ENCODE results near the gene PMPCA.

The PMPCA gene

DNA sequence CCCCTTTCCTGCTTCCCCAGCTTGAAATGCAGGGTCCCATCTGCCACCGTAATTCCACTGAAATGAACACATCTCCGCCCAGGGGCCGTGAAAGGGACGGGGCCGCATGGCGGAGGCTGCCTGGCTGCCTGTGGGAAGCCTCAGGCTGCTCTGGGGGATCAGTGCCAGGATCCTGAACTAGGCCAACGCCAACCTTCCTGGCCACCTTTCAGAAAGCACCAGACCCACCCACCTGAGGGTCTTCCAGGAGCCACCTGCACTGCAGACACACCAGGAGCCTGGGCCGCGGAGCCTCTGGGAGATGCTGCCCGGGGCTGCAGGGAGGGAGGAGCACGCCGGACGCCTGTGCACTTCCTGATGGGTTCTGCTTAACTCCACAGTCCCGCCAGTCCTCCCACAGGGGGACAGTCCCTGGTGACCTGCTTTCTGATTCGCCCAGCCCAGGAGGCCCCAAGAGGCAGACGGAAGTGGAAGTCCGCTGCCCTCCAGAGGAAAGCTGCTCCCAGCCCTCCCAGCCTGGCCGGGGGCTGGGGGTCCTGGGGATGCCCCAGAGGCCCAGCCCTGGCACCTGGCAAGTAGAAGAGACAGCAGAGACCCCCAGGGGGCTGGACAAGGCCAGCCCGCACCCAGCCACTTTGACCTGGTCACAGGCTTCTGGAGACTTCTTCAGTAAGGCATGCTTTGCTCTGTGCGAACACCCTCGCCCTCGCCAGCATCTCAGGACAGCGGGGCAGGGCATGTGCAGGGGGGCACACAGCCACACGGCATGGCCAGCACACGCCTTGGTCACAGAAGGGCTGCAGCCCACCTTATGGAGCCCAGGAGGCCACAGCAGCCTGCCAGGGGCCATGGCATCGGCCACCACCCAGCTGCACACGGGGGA lies 36.9 kb upstream of the PMPCA start, which contains the start of gene CARD9:
CARD9 (minus strand) TSS at position 370 of the 883 bp plus-strand sequence. CDS start 1,591 bp downstream, outside the sequence.
- DNase-seq, result peak; percentile 60

GRCh38 chr9:136374183-136374575 lies 36.3 kb upstream of the PMPCA start:
- DNase-seq, result no peak

DNA sequence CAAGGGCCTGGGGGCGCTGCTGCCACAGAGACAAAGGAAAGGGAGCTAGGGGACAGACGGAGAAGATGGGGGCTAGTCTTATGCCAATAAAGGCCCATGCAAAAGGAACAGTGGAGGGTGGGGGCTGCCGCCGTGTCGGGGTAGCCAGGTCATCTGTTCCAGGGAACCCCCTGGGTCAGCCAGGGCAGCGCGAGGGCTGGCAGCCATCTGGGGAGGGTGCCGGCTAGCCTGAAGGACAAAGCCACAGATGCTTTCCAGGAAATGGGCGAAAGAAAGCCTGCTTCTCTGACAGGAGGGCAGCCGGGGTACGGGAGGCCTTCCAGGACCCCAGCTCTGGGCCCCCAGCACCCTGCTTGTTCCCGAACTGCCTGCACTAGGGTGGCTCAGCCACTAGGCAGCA lies 35.4 kb upstream of the PMPCA start:
- no peak for DNase-seq

DNA sequence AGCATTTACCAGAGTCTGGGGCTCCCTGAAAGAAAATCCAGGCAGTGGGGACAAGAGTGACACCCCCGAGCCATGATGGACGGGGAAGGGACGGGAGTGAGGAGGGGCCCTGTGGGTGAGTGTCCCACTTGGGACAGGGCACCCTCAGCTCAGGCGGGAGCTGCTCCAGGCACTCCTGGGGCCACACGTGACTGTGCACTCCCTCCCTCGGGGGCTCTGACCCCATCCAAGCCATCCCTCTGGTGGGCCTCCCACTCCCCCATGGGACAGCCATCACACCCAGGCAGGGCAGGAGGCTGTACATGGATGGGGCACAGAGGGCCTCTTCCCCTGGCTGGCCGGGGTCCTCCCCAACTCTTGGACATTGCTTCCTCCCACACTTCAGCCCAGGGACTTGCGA lies 34.0 kb upstream of the PMPCA start:
- no peak for DNase-seq

DNA sequence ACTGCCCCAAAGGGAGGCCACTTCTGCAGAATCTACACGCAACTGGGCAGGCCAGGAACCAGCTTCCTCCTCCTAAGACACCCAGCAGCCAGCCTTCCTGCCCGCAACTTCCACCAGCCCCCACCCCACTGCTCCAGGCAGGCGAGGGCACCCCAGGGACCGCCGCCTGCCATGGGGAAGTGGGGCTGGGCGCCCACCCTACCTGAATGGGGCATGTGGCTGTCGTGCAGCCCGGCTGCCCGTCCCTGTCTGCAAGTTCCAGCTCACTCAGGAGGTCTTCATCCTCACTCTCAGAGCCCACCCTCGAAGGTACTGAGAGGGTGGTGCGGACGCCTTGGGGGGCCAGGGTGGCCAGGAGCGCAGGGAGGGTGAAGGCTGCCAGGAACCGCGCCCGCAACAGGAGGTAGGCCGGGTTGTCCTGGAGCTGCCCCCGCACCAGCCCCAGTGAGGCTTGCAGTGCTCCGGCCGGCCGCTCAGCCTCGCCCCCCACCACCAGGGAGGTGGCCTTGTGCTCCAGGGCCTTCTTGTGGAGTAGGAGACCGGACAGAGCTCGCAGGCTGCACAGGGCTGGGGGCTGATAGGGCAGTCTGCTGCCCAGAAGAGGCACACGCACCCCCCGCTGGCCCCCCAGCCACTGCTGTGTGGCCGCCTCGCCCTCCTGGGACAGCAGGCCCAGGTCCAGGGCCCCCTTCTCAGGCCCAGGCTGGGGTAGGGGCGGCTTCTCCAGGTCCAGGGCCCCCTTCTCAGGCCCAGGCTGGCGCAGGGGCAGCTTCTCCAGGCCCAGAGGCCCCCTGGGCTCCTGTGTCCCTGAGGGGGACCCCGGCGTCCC lies 32.9 kb upstream of the PMPCA start:
- no peak for DNase-seq

DNA sequence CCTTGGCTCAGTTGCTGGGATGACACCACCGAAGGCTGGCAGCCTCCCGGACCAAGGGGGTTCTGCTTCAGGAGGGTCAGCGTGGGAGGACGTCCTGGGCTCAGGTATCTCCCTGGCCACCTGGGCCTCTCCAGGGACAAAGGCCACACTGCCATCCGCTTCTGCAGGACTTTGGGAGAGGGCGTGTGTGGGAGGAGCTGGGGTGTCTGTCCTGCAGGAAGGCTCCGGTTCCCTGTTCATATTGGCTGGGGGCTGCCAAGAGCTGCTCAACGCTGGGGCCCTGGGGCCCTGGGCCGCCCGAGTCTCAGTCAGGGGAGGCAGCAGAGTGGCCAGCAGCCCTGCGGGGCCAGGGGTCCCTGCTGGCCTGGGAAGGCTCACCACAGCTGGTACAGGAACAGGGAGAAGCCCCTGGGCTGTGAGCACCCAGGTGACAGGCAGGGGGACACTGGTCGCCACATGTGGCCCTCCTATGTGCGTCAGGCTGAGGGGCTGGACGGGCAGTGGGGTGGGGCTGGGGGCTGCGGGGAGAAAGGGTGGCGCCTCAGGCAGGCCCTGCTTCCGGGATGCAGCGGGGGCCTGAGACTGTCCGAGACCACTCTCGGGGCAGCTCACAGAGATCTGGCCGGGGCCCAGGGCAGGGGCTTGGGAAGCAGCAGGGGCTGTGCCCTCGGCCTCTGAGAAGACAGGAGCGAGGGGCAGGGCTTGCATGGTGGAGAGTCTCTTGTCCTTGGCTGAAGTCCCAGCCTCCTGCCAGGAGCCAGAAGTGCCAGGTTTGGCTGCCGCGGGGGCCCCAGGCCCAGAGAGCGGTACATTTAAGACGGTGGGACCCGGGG lies 32.1 kb upstream of the PMPCA start:
- no peak for DNase-seq

- DNase-seq, result no peak
Observed at GRCh38 chr9:136379003-136379287, 31.5 kb upstream of the PMPCA start.

DNA sequence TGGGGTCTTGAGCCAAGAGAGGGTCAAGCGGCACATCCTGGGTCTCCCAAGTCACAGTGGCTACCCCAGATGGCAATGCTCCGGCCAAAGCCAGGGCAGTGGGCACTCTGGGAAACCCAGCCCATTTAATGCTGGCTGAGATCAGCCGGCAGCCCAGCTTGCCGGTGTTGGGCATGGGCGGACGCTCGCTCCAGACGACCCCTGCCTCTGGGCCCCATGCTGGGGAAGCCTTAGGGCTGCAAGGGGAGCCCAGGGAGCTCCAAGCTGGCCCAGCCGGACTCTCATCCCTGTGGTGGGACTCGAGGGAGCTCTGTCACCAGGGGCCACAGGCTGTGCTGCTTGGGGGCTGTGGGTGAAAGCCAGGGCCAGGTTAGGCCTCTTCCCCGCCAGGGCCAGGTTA lies 31.1 kb upstream of the PMPCA start:
- DNase-seq, result no peak

DNA sequence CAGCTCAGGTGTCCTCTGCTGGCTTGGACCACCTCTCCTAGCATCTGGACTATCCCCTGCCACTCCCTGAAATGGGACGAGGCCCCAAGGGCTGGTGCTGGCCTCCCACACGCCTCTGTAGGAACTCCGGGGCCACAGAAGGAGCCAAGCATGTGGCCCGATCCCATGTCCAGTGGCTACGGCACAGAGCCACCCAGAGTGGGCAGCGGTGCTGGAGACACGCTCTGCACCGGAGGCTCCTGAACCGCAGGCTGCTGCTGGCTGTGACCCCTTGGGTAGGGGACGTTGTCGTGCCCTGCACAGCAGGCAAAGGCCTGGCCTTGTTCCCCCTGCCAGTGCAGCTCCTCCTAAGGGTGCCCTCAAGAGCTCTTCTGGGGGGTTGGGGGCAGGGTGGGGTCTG lies 30.6 kb upstream of the PMPCA start:
- DNase-seq, result no peak

GRCh38 chr9:136380381-136380780 lies 30.1 kb upstream of the PMPCA start:
- DNase-seq, result no peak

- DNase-seq, result no peak
Observed at GRCh38 chr9:136381311-136381710, 29.1 kb upstream of the PMPCA start.

GRCh38 chr9:136381966-136382513 lies 28.4 kb upstream of the PMPCA start:
- no peak for DNase-seq

DNA sequence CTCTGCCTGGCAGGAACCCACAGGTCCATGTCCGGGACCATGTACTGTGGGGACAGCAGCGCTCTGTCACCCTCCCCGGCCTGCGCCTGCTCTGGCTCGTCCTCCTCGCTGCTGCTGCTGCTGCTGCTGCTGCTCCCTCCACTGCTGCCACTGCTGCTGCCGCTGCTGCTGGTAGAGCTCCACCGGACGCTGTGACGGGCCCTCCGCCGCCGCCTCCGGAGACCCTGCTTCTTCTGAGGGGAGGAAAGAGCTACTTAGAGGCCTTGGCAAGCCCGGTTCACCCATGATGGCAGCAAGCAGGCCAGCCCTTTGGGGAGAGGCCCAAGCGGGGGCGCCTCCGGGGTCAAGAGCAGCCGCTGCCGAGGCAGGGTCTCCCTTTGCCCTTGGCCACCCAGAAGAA lies 27.0 kb upstream of the PMPCA start:
- no peak for DNase-seq

DNA sequence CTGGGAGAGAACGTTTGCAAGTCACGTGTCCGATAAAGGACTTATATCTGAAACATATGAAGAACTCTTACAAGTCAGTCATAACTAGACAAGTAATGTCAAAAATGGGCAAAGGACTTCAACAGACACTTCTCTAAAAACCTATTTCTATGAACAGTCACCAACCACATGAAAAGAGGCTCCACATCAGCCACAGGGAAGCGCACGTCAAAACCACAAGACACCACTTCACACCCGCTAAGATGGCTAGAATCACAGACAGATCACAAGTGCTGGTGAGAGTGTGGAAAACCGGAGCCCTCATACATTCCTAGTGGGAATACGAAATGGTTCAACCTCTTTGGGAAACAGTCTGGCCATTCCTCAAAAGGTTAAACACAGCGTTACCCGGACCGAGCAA lies 25.4 kb upstream of the PMPCA start:
- DNase-seq, result no peak

GRCh38 chr9:136386018-136386417 lies 24.4 kb upstream of the PMPCA start:
- peak; percentile 88 for DNase-seq

- no peak for DNase-seq
Observed at GRCh38 chr9:136387217-136387616, 23.2 kb upstream of the PMPCA start.

GRCh38 chr9:136389396-136389795 lies 21.1 kb upstream of the PMPCA start:
- no peak for DNase-seq

DNA sequence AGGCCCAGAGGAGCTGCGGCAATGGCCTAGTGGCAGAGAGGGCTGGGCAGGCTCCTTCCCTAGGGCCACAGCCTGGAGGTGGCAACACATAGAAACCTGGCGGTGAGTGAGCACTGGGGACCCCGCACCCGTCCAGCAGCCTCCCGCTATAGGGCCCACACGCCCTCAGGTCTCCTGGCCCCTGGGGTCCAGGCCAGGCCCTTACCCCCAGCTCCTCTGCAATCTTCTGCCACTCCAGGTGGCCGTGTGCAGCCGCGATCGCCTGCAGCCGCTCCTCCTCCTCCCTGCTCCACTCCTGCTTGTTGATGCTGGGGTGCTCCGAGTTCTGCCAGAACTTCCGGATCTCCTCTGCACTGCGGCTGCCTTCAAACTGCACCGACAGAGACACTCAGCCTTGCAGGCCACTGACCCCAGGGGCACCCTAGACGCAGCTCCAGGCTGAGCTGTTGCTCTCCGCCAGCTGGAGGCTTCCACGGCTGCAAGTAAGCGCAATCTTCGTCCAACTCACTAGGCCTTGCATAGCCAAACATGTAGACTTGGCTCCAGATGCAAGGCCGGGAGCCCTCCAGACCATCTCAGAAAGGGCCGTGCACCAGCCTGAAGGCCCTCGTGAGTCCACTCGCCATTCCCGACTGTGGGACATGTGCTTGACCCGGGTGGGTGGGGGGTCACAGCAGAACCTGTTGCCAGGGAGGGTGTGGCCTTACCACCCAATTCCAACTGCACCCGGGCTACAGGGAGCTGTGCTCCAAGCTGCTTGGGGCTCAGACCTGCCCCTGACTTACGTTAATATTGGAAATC lies 18.5 kb upstream of the PMPCA start:
- DNase-seq, result no peak

DNA sequence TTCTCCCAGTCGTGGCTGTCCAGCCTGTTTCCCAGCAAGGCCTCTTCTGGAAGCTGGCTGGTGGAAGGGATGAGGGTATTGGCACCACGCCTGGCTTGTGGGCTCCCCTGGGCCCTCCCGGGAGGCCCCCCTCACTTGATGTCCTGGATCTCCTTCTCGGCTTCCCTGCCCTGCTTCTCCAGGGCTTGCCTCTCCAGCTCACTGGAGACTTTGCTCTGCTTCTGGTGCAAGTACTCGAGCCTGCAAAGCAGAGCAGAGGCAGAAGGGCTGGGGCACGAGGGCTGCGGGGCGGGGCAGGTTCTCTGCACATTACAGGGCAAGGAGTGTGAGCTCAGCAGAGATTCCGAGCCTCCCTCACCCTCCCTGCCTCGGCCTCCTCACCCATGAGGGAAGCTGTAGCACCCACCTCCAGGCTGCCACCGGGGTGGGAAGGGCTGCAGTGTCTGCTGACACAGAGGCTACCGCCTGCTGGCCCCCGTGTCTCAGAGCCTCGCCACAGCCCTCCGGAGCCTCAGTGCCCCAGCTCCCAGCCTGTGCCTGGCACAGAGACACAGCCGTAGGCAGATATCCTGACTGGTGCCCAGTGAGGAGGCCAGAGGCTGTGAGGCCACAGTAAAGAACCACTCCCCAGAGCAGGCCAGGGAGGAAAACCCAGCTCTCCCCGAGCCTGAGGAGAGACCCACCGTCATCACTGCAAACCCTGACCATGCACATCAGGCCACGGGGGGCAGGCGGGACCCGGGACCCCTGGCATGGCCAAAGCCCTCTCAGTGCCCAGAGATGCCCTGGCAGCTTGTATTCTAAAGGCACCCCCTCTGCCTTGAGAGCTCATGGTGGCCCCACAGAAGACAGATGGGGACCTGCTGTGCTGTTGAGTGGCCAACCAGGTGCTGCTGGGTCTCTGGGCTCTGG lies 17.7 kb upstream of the PMPCA start:
- DNase-seq, result no peak

GRCh38 chr9:136393531-136393930 lies 16.9 kb upstream of the PMPCA start:
- DNase-seq, result no peak

Data from NCI-H1694 (cell line).